Measurements from ENCODE around the gene DCLK1. TPM values are rescaled to one million over a fixed set of nuclear protein-coding genes. Genes with fewer than 3 reads are reported as not detected.
A peak's percentile ranks its signal among the peaks of the same experiment; 100 is the strongest.

DCLK1 gene
- total RNA-seq, 1 experiment from 2014 or later: not detected

GRCh38 chr13:35830850-35831450 is 300.2 kb downstream of the DCLK1 start:
- in situ Hi-C loops (cut with HindIII; ENCODE audit: low sequenced_read_pairs): no loop called here

GRCh38 chr13:35826626-35827254 is 304.4 kb downstream of the DCLK1 start:
- in situ Hi-C loops (cut with HindIII; ENCODE audit: low sequenced_read_pairs): no loop called here
- DNase-seq (ENCODE audit: low spot score): no peak

More at GRCh38 chr13:35830850-35831450, 300.2 kb downstream of the DCLK1 start:
- no peak for DNase-seq (ENCODE audit: low spot score)

GRCh38 chr13:35824825-35825224 is 306.4 kb downstream of the DCLK1 start:
- in situ Hi-C loops (cut with HindIII; ENCODE audit: low sequenced_read_pairs): no loop called here
- no peak for DNase-seq (ENCODE audit: low spot score)

GRCh38 chr13:35824395-35824794 is 306.8 kb downstream of the DCLK1 start:
- peak; percentile 73 for DNase-seq (ENCODE audit: low spot score)
- in situ Hi-C loops (cut with HindIII; ENCODE audit: low sequenced_read_pairs): no loop called here

GRCh38 chr13:35822666-35823065 is 308.5 kb downstream of the DCLK1 start:
- DNase-seq (ENCODE audit: low spot score): peak; percentile 74
- in situ Hi-C loops (cut with HindIII; ENCODE audit: low sequenced_read_pairs): no loop called here

GRCh38 chr13:35818633-35819067 is 312.5 kb downstream of the DCLK1 start:
- in situ Hi-C loops (cut with HindIII; ENCODE audit: low sequenced_read_pairs): no loop called here
- peak; percentile 81 for DNase-seq (ENCODE audit: low spot score)

GRCh38 chr13:35817642-35818607 is 313.3 kb downstream of the DCLK1 start:
- no peak for DNase-seq (ENCODE audit: low spot score)
- in situ Hi-C loops (cut with HindIII; ENCODE audit: low sequenced_read_pairs): no loop called here

GRCh38 chr13:35814605-35815011 is 316.6 kb downstream of the DCLK1 start:
- in situ Hi-C loops (cut with HindIII; ENCODE audit: low sequenced_read_pairs): no loop called here
- no peak for DNase-seq (ENCODE audit: low spot score)

- DNase-seq (ENCODE audit: low spot score): no peak
- in situ Hi-C loops (cut with HindIII; ENCODE audit: low sequenced_read_pairs): no loop called here
Observed at GRCh38 chr13:35812736-35813135, 318.4 kb downstream of the DCLK1 start.

- in situ Hi-C loops (cut with HindIII; ENCODE audit: low sequenced_read_pairs): no loop called here
- DNase-seq (ENCODE audit: low spot score): no peak
Observed at GRCh38 chr13:35810321-35810720, 320.9 kb downstream of the DCLK1 start.

GRCh38 chr13:35808846-35809245 is 322.3 kb downstream of the DCLK1 start:
- in situ Hi-C loops (cut with HindIII; ENCODE audit: low sequenced_read_pairs): no loop called here
- no peak for DNase-seq (ENCODE audit: low spot score)

- DNase-seq (ENCODE audit: low spot score): no peak
- in situ Hi-C loops (cut with HindIII; ENCODE audit: low sequenced_read_pairs): no loop called here
Observed at GRCh38 chr13:35804901-35805300, 326.3 kb downstream of the DCLK1 start.

GRCh38 chr13:35797991-35798390 is 333.2 kb downstream of the DCLK1 start:
- in situ Hi-C loops (cut with HindIII; ENCODE audit: low sequenced_read_pairs): no loop called here
- no peak for DNase-seq (ENCODE audit: low spot score)

- DNase-seq (ENCODE audit: low spot score): no peak
- in situ Hi-C loops (cut with HindIII; ENCODE audit: low sequenced_read_pairs): no loop called here
Observed at GRCh38 chr13:35797244-35797643, 333.9 kb downstream of the DCLK1 start.

- in situ Hi-C loops (cut with HindIII; ENCODE audit: low sequenced_read_pairs): no loop called here
Observed at GRCh38 chr13:35796623-35797022, 334.6 kb downstream of the DCLK1 start.

GRCh38 chr13:35794734-35795389 is 336.3 kb downstream of the DCLK1 start:
- in situ Hi-C loops (cut with HindIII; ENCODE audit: low sequenced_read_pairs): no loop called here
- DNase-seq (ENCODE audit: low spot score): no peak

More at GRCh38 chr13:35796623-35797022, 334.6 kb downstream of the DCLK1 start:
- no peak for DNase-seq (ENCODE audit: low spot score)

- in situ Hi-C loops (cut with HindIII; ENCODE audit: low sequenced_read_pairs): no loop called here
- DNase-seq (ENCODE audit: low spot score): no peak
Observed at GRCh38 chr13:35793823-35794222, 337.4 kb downstream of the DCLK1 start.

- in situ Hi-C loops (cut with HindIII; ENCODE audit: low sequenced_read_pairs): no loop called here
- DNase-seq (ENCODE audit: low spot score): no peak
Observed at GRCh38 chr13:35792911-35793310, 338.3 kb downstream of the DCLK1 start.

GRCh38 chr13:35792021-35792420 is 339.2 kb downstream of the DCLK1 start:
- in situ Hi-C loops (cut with HindIII; ENCODE audit: low sequenced_read_pairs): no loop called here
- no peak for DNase-seq (ENCODE audit: low spot score)
